ENCODE data around the gene ZFR.

DNA sequence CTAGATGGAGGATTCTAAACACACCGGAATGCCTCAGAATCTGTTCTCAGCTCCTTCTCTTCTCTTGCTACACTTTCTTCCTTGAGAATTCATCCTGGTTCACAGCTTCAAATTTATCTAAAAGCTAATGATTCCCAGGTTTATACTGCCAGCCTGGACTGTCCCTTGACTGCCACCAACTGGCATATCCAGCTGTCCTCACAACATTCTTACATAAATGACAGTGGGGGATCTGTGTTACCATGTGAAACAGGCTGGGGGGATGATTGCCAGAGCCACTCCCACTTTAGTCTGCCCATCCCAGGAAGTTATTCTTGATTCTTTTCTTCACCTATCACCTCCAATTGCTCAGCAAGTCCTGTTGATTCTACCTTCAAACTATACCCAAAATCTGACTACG is 27.2 kb upstream of the ZFR start:
- TF ChIP-seq CTCF (IDR thresholded peaks at IDR 0.05) (no peak), EZH2phosphoT487 (IDR thresholded peaks at IDR 0.05) (no peak), EZH2 (IDR thresholded peaks at IDR 0.05) (no peak)

All from neural progenitor cell (in vitro differentiated cells).